ENCODE measurements around the gene KRTAP16-1. TPM values are rescaled to one million over a fixed set of nuclear protein-coding genes. Genes with fewer than 3 reads are reported as not detected.
"Not testable (repeated sequence)": the region's sequence is repeated elsewhere in the genome, so short reads cannot be mapped to it uniquely, and the experiment has no call there.

Gene KRTAP16-1
- total RNA-seq, 1 experiment from 2014 or later, result not detected

DNA sequence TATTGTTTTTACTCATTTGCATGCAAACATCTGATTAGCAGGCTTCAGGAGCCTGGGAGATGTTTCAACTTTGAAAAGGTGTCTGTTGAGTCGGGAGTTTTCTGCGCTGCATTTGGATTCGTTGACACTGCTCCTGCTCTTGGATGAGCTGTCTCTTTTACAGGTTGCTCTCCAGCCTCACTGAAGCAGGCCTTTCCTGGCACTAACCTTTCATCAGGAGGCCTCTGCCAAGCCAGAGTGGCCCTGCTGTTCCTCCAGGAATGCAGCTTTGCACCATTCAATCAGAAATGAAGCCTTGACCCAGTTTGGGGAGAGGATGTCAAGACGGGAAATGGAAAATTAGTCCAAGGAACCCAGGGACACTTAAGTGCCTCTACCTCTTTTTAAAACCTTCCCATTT is 6.1 kb downstream of the KRTAP16-1 start:
- DNase-seq (ENCODE audit: low spot score), result no peak

DNA sequence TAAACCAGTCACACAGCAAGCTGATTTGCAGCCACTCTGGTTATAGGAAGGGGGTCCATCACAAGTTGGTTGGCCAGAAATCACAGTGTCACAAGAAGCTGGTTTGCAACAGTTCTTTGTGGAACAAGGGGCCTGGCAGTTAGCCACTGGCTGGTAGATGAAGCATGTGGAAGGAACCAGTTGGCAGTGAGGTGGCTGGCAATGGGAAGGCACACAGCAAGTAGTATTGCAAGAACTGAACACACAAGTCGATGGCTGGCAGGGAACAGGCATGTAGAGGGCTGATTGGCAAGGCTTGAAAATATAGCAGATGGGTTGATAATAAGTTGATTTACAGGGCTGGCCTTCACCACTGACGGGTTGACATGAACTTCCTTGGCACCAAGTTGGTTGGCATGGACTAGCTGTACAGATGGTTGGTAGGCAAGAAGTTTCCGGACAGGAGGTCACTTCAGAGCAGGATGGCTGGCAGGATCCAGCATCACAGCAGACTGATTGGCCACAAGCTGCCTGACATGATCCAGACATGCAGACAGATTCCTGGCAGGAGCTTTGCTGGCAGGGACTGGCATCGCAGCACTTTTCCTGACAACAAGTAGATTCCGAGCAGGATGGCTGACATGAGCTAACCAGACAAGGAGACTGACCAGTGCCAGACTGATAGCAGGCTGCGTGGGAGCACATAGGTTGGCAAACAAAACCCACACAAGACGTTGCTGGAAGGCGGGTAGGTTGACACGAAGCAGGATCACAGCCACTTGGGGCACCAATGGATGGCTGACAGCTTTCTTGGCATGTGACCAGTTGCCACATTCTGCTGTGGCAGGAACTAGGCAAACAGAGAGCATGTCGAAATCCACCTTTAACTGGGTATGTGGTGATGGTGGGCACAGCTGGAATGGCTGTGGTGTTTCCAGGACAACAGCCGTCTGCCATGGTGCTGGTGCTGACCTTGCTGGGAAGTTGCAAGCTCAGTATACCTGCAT is 6.9 kb downstream of the KRTAP16-1 start, which contains the start of gene KRTAP29-1:
TSS of gene KRTAP29-1 (minus strand) at position 936 of the 986 bp plus-strand sequence. CDS start at position 936, 0 bp downstream.
- DNase-seq (ENCODE audit: low spot score), result no peak

DNA sequence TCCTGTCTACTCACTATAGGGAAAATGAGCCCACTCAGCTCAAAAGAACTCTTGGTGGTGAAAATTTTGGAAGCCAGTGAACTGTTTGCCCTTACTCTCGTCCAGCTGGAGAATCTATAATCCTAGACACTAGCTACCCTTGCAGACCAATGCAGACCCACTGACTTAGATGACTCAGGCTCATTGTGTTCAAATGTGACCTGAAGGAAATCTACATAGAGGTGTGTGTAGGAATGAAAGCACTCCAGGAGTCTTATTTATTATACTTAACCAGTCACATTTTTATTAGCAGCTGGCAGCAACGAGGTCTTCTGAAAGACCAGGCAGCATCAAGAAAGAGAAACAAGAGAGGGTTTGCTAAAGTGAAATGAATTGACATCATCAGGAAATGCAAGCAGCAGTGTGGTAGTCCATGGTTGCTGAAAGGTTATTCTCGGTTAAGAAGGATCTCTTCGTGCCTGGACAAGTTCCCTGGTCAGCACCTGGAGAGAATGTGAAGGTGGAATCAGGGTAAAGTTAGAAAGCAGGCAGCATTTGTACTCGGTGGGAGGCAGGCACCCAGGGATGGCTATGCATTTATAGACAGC is 7.8 kb downstream of the KRTAP16-1 start:
- DNase-seq (ENCODE audit: low spot score), result no peak

DNA sequence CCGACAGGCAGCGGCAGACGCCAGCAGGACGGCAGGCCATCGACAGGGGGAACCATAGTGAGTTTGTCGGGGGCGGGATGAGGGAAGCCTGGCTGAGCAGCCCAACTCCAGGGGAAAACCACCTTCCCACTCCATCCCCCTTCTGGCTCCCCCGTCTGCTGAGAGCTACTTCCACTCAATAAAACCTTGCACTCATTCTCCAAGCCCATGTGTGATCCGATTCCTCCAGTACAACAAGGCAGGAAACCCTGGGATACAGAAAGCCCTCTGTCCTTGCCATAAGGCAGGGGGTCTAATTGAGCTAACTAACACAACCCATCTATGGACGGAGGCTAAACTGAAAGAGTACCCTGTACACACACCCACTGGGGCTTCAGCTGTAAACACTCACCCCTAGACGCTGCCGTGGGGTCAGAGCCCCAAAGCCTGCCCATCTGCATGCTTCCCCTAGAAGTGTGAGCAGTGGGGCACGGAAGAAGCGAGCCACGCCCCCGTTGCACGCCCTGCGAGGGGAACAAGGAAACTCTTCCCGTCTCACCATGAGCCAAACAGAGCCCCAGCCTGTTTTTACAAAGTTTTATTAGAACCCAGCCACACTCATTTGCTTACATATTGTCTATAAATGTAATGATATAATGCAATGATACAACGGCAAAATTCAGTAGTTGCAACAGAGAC is 10.5 kb downstream of the KRTAP16-1 start:
- DNase-seq (ENCODE audit: low spot score), result no peak

DNA sequence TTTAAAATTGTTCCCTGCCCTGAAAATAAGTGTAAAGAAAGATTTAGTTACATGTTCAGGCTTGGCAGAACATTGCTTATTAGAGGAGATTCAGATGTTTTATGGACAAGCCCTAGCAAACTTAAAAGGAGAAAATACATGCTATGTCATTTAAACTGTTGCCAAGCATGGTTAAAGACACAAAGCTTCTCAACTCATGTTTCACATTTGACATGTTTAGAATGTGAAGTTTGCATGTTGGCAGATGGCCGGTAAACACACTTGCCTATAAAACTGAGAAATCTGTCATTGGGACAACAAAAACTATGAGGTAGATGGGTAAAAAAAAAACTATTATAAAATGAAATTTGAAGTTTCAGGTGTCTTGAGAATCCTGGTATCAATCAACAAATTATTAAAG is 12.3 kb downstream of the KRTAP16-1 start:
- DNase-seq (ENCODE audit: low spot score), result no peak

DNA sequence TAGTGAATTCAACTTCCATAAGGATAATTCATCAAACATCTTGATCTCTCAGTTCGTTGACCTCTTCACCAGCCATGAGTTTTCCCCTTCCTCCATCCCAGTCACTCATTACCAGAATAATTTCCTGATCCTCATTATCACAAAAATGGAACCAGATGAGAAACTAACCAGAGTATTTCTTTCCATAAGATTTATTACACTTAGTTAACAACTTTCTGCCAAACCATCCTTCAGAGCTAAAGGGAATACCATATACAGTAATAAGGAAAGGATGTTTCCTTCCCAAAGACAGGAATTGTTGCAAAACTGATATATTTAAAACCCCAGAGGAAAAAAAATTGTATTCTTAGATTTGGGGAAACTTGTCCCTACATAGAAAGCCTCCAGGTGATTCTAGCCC is 15.1 kb downstream of the KRTAP16-1 start:
- no peak for DNase-seq (ENCODE audit: low spot score)

DNA sequence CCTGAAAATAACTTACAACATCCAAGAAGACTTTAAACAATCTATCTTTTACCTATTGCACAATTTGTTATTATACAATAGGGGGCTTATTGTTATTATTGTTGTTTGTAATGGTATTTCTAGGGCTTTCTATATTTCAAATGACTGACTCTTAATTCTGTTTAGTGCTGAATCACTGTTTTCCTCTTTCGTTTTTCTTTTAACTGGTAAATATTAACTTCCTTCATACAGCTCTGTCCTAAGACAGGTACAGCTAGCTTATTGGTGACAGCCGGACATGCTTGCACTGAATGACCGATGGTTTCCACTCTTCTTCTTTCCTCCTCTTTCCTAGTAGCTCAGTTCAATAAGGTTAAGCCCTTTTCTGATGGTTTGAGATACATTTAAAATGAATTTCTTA is 22.1 kb downstream of the KRTAP16-1 start:
- DNase-seq (ENCODE audit: low spot score), result no peak

DNA sequence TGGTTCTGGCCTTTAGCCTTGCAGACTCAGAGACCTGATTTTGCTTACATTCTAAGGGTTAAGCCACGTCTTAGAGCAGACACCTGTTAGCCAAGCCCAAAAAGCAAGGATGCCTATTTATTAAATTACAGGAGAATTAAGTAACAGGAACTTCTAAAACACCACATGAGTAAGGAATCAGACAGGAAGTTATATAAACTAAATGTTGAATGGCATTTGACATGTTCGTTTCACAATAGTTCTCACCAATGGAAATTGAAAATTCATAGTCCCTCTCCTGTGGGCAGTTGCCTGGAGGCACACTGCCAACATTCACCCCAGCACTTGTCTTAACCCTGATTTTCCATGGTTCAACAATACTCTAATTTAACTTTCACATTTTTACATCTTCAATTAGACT is 24.6 kb downstream of the KRTAP16-1 start:
- DNase-seq (ENCODE audit: low spot score), result no peak

DNA sequence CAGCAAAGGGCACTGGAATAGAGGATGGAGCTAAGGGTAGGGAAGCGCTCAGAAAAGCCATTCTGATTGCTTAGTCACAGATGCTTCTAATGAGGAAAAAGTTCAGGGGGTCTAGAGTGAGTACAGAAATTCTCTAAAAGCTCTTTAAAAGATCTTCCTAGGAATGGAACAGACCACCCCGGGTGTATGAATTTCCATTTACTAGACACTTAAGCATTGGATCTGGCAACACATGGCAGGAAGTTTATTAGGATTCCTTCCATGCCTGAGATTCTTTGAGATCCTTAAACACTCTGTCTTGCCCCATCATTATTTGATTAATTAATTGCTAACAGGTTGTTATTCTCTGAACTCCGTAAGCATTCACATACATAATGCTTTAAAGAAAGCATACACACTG is 25.1 kb downstream of the KRTAP16-1 start:
- no peak for DNase-seq (ENCODE audit: low spot score)

DNA sequence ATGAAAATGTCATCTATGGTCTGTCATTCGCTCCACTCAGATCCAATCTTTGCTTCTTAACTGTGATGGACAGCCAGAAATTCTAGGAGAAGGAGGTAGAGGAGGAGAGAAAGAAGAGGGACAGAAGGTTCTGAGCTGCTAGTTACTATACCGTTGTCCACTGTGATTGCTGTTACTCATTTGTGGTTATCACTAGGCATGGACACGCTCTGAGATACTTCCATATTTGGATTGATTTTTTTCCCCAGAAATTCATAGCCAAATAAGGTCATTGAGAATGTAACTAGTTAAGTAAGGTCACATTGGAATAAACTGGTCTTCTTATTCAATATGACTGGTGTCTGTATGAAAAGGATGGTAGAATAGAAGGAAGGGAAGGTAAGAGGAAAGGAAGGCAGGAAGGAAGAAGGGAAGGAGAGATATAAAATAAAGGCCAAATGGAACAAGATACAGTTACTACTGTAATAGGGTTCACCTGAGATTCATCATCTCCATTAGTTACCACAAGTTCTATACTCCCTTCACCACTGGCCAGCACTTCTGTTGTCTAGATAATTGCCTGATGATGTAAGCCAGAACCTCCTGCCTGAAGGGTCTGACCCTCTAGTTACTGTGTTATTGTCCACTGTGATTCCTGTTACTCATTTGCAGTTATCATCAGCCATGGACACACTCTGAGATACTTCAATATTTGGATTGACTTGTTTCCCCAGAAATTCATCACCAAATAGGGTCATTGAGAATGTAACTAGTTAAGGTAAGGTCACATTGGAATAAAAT is 30.7 kb downstream of the KRTAP16-1 start:
- no peak for DNase-seq (ENCODE audit: low spot score)

DNA sequence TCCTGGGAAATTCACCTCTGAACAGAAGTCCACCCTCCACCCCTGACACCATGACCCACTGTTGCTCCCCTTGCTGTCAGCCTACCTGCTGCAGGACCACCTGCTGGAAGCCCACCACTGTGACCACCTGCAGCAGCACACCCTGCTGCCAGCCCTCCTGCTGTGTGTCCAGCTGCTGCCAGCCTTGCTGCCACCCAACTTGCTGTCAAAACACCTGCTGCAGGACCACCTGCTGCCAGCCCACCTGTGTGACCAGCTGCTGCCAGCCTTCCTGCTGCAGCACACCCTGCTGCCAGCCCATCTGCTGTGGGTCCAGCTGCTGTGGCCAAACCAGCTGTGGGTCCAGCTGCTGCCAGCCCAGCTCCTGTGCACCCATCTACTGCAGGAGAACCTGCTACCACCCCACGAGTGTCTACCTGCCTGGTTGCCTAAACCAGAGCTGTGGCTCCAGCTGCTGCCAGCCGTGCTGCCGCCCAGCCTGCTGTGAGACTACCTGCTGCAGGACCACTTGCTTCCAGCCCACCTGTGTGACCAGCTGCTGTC is 33.4 kb downstream of the KRTAP16-1 start, which contains the start of gene KRTAP9-7:
TSS of gene KRTAP9-7 (plus strand) at position 51 of the 543 bp plus-strand sequence. CDS start at position 51, 0 bp downstream.
- not testable (repeated sequence) for DNase-seq (ENCODE audit: low spot score)

DNA sequence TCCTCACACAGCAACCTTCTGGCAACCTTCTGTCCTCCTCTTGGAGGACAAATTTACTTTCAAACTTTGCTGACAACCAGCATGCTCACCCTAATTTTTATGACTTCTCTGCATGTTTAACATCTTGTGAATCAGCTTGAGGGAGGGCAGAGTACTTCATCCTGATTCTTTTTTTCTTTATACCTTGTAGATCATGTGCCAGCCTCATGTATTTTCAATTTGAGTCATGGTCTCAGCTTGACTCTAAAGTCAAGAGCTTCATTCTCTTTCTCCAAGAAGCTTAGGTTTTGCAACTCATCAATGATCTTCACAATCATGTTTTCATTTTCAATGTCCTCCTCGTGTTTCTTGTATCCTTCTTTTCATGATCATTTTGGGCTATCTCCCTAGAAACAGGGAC is 37.3 kb downstream of the KRTAP16-1 start:
- DNase-seq (ENCODE audit: low spot score), result no peak

DNA sequence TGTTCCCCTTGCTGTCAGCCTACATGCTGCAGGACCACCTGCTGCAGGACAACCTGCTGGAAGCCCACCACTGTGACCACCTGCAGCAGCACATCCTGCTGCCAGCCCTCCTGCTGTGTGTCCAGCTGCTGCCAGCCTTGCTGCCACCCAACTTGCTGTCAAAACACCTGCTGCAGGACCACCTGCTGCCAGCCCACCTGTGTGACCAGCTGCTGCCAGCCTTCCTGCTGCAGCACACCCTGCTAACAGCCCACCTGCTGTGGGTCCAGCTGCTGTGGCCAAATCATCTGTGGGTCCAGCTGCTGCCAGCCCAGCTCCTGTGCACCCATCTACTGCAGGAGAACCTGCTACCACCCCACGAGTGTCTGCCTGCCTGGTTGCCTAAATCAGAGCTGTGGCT is 37.8 kb downstream of the KRTAP16-1 start:
- DNase-seq (ENCODE audit: low spot score), result not testable (repeated sequence)

DNA sequence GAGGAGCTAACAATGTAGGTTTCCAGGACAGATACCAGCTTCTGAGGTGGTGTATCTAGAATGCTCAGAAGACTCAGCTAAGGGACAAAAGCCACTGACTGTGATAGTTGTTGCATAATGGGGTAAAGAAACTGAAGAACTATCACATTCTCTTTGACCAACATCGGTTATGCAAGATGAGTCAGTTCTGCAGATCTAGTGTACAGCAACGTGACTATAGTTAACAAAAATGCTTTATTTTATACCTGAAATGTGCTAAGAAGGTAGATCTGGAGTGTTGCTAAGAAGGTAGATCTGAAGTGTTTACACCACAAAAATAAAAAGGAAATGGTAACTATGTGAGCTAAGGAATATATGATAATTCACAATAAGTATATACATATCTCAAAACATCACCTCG is 41.4 kb downstream of the KRTAP16-1 start:
- no peak for DNase-seq (ENCODE audit: low spot score)

DNA sequence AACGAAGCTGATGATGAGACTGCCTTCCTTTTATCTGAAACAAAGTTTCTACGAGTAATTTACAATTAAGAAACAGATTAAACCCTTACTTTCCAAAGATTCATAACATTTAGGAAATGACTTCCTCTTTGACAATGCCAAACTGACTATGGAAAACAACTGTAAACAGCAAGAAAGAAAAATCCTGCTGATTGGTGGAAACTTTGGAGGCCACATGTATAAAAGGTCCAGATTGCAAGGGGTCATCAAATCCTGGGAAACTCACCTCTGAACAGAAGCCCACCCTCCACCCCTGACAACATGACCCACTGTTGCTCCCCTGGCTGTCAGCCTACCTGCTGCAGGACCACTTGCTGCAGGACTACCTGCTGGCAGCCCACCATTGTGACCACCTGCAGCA is 44.0 kb downstream of the KRTAP16-1 start, which contains the start of gene KRTAP9-6:
TSS of gene KRTAP9-6 (plus strand) at position 301 of the 400 bp plus-strand sequence. CDS start at position 301, 0 bp downstream.
- no peak for DNase-seq (ENCODE audit: low spot score)

DNA sequence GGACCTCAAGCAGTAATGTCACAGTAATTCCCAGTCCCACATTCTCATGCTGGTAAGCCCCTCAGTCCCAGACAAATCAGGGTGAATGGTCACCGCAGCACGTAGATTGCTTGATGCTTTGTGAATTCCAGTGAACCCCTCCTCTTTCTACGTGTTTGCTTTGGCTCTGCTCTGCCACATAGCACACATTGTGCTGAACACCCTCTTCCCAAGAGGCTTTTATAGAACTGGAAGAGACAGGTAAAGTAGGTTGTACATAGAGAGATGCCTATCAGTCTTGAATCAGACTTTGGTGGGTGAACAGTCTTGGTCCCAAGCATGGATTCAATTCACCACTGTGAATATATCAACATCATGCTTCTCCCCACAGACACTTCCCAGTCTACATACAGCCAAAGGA is 44.5 kb downstream of the KRTAP16-1 start:
- no peak for DNase-seq (ENCODE audit: low spot score)

DNA sequence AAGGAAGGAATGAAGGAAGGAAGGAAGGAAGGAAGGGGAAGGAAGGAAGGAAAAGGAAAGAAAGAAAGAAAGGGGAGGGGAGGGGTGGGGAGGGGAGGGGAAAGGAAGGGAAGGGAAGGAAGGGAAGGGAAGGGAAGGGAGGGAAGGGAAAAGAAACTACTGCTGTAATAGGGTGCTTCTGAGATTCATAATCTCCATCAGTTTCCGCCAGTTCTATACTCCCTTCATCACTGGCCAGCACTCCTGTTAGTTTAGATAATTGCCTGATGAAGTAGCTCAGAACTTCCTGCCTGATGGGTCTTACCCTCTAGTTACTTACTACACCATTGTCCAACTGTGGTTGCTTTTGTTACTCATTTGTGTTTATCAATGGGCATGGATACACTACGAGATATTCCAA is 45.9 kb downstream of the KRTAP16-1 start:
- DNase-seq (ENCODE audit: low spot score), result no peak

DNA sequence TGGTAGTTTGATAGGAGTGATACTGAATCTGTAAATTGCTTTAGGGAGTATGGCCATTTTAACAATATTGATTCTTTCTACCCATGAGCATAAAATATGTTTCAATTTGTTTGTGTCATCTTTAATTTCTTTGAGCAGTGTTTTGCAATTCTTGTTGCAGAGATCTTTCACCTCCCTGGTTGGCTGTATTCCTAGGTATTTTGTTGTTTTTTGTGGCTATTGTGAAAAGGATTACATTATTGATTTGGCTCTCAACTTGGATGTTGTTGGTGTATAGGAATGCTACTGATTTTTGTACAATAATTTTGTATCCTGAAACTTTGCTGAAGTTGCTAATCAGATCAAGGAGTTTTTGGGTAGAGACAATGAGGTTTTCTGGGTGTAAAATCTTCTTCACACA is 50.7 kb downstream of the KRTAP16-1 start:
- DNase-seq (ENCODE audit: low spot score), result no peak
